ENCODE measurements around the gene PCDHGB5. TPM values are rescaled to one million over a fixed set of nuclear protein-coding genes. Genes with fewer than 3 reads are reported as not detected.

Gene PCDHGB5
- 41.6 TPM for total RNA-seq

GRCh38 chr5:141397756-141398551 is at the start of gene PCDHGB5:
Gene PCDHGB5, plus strand, starts transcription at chr5:141397947. Its CDS starts 181 bp downstream, at chr5:141398128.

GRCh38 chr5:141349917-141350619 is 47.7 kb upstream of the PCDHGB5 start, which contains the start of gene PCDHGB1:
Gene PCDHGB1, plus strand, starts transcription at chr5:141350099. Its CDS starts 162 bp downstream, at chr5:141350261.

GRCh38 chr5:141354900-141355469 is 42.8 kb upstream of the PCDHGB5 start, which contains the start of gene PCDHGA4:
Gene PCDHGA4, plus strand, starts transcription at chr5:141355021. Its CDS starts 87 bp downstream, at chr5:141355108.

GRCh38 chr5:141359790-141360426 is 37.8 kb upstream of the PCDHGB5 start, which contains the start of gene PCDHGB2:
Gene PCDHGB2, plus strand, starts transcription at chr5:141359994. Its CDS starts 142 bp downstream, at chr5:141360136.

GRCh38 chr5:141363952-141364660 is 33.6 kb upstream of the PCDHGB5 start, which contains the start of gene PCDHGA5:
Gene PCDHGA5, plus strand, starts transcription at chr5:141364162. Its CDS starts 169 bp downstream, at chr5:141364331.

GRCh38 chr5:141369994-141370848 is 27.5 kb upstream of the PCDHGB5 start, which contains the start of gene PCDHGB3:
Gene PCDHGB3, plus strand, starts transcription at chr5:141370242. Its CDS starts 153 bp downstream, at chr5:141370395.

GRCh38 chr5:141373673-141374317 is 24.0 kb upstream of the PCDHGB5 start, which contains the start of gene PCDHGA6:
Gene PCDHGA6, plus strand, starts transcription at chr5:141373891. Its CDS starts 193 bp downstream, at chr5:141374084.

GRCh38 chr5:141382469-141383294 is 15.1 kb upstream of the PCDHGB5 start, which contains the start of gene PCDHGA7:
Gene PCDHGA7, plus strand, starts transcription at chr5:141382742. Its CDS starts 158 bp downstream, at chr5:141382900.

GRCh38 chr5:141387557-141388311 is 10.0 kb upstream of the PCDHGB5 start, which contains the start of gene PCDHGB4:
Gene PCDHGB4, plus strand, starts transcription at chr5:141387698. Its CDS starts 187 bp downstream, at chr5:141387885.

GRCh38 chr5:141392429-141393198 is 5.1 kb upstream of the PCDHGB5 start, which contains the start of gene PCDHGA8:
Gene PCDHGA8, plus strand, starts transcription at chr5:141392633. Its CDS starts 181 bp downstream, at chr5:141392814.

GRCh38 chr5:141402553-141403243 is 5.0 kb downstream of the PCDHGB5 start, which contains the start of gene PCDHGA9:
Gene PCDHGA9, plus strand, starts transcription at chr5:141402778. Its CDS starts 175 bp downstream, at chr5:141402953.

GRCh38 chr5:141407790-141408505 is 10.2 kb downstream of the PCDHGB5 start, which contains the start of gene PCDHGB6:
Gene PCDHGB6, plus strand, starts transcription at chr5:141408021. Its CDS starts 182 bp downstream, at chr5:141408203.

GRCh38 chr5:141412854-141413539 is 15.2 kb downstream of the PCDHGB5 start, which contains the start of gene PCDHGA10:
Gene PCDHGA10, plus strand, starts transcription at chr5:141412987. Its CDS starts 189 bp downstream, at chr5:141413176.

GRCh38 chr5:141417494-141418172 is 19.9 kb downstream of the PCDHGB5 start, which contains the start of gene PCDHGB7:
Gene PCDHGB7, plus strand, starts transcription at chr5:141417677. Its CDS starts 183 bp downstream, at chr5:141417860.

Data from parietal lobe (tissue), 1 donor.